Sigmoid colon (tissue), 4 donors: Measurements from ENCODE around the gene HUWE1.

ENCODE experiments used
- EP300 ChIP-seq, 4 donors: sonication (generic); formaldehyde crosslinking; IDR thresholded peaks; one replicate each; pipeline ENCODE4 v1.6.1; 2017; ENCODE audit warnings: antibody characterized with exemption in 4 of 4
- POLR2AphosphoS5 ChIP-seq, 4 donors: sonication (generic); formaldehyde crosslinking; IDR thresholded peaks; one replicate each; pipeline ENCODE4 v1.6.1; 2017; ENCODE audit warnings: antibody characterized with exemption in 4 of 4
- TF ChIP-seq, protein P1 (sequence below), 4 experiments: fragments of 450-650 bp in 3 of 4; fragments of 200-600 bp in 1 of 4; IDR thresholded peaks; one replicate each; pipeline ENCODE4 v1.5.1; 2016 to 2019; ENCODE audit warnings: antibody characterized with exemption in 4 of 4, mild to moderate bottlenecking in 3 of 4, moderate library complexity in 2 of 4

DNA sequence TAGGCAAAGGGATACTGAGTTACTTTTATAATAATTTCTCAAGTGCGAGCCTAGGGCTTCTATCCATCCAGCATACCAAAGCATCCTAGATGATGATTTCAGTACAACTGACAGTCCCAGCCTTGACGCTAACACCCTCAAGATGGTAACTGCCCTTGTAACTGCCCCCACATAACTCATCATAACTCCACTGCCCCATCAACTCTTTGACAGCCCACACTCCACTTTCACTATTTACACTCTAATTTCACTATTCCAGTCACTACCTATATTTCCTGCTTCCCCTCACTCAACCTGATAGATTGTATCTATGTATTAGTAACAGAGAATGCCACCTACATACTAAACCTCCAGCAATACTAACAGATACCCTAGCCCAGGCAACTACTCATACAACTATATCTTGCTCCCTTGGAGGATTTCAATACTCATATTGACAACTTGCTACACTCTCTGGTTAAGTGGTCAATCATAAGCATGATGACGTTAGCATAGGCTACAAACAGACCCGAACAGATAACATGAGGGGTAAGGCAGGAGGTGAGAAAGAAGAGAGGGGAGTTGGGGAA is 65.0 kb downstream of the HUWE1 start:
- TF ChIP-seq EP300 (IDR thresholded peaks at IDR 0.05) (no peak), POLR2AphosphoS5 (IDR thresholded peaks at IDR 0.05) (no peak)
- TF ChIP-seq, protein P1, sequence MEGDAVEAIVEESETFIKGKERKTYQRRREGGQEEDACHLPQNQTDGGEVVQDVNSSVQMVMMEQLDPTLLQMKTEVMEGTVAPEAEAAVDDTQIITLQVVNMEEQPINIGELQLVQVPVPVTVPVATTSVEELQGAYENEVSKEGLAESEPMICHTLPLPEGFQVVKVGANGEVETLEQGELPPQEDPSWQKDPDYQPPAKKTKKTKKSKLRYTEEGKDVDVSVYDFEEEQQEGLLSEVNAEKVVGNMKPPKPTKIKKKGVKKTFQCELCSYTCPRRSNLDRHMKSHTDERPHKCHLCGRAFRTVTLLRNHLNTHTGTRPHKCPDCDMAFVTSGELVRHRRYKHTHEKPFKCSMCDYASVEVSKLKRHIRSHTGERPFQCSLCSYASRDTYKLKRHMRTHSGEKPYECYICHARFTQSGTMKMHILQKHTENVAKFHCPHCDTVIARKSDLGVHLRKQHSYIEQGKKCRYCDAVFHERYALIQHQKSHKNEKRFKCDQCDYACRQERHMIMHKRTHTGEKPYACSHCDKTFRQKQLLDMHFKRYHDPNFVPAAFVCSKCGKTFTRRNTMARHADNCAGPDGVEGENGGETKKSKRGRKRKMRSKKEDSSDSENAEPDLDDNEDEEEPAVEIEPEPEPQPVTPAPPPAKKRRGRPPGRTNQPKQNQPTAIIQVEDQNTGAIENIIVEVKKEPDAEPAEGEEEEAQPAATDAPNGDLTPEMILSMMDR (IDR thresholded peaks at IDR 0.05) = no peak
